ENCODE data around the gene ARHGAP21. TPM values are rescaled to one million over a fixed set of nuclear protein-coding genes. Genes with fewer than 3 reads are reported as not detected.

Gene ARHGAP21
- total and polyA plus RNA-seq, 4 donors, result 25.5 to 140 (median 66.8) TPM

GRCh38 chr10:24574161-24574560 lies 149.5 kb downstream of the ARHGAP21 start:
- 83 to 85% methylated on average over 9 of the region's 9 CpGs for WGBS, 2 donors
- ATAC-seq (ENCODE audit: low FRiP score) (no peak), DNase-seq (no peak)
- intact Hi-C loops (cut with DNase I), result no loop called here
- no peaks in the 10 kb centered on the region for H3K9me3 ChIP-seq (ENCODE audit: control insufficient read depth, low read length)
- no peak overlapping the region for H3K4me3 ChIP-seq (ENCODE audit: low read length in 2 of 2)
- no peak overlapping the region for H3K27ac ChIP-seq (ENCODE audit: low read depth in 1 of 2, low read length in 2 of 2)
- H3K36me3 ChIP-seq (ENCODE audit: control insufficient read depth in 1 of 2, insufficient read depth in 2 of 2, low read length in 1 of 2), result no peaks in the 10 kb centered on the region
- no peaks in the 10 kb centered on the region for H3K27me3 ChIP-seq (ENCODE audit: control insufficient read depth in 1 of 2, insufficient read depth in 2 of 2, low read length in 1 of 2)
- no peaks in the 10 kb centered on the region for H3K4me1 ChIP-seq (ENCODE audit: control insufficient read depth in 1 of 2, insufficient read depth in 2 of 2, low read length in 2 of 2)

GRCh38 chr10:24571870-24572450 lies 151.7 kb downstream of the ARHGAP21 start:
- H3K4me3 ChIP-seq (ENCODE audit: low read length in 2 of 2), result no peak overlapping the region
- DNase-seq (no peak), ATAC-seq (ENCODE audit: low FRiP score) (no peak)
- H3K36me3 ChIP-seq (ENCODE audit: control insufficient read depth in 1 of 2, insufficient read depth in 2 of 2, low read length in 1 of 2), result no peaks in the 10 kb centered on the region
- no peak overlapping the region for H3K27ac ChIP-seq (ENCODE audit: low read depth in 1 of 2, low read length in 2 of 2)
- no peaks in the 10 kb centered on the region for H3K4me1 ChIP-seq (ENCODE audit: control insufficient read depth in 1 of 2, insufficient read depth in 2 of 2, low read length in 2 of 2)
- no peaks in the 10 kb centered on the region for H3K27me3 ChIP-seq (ENCODE audit: control insufficient read depth in 1 of 2, insufficient read depth in 2 of 2, low read length in 1 of 2)
- intact Hi-C loops (cut with DNase I), result no loop called here
- no peaks in the 10 kb centered on the region for H3K9me3 ChIP-seq (ENCODE audit: control insufficient read depth, low read length)
- 31 to 36% methylated on average over 7 of the region's 7 CpGs for WGBS, 2 donors

GRCh38 chr10:24570658-24571426 lies 152.8 kb downstream of the ARHGAP21 start:
- Histone ChIP-seq H3K4me1 (ENCODE audit: control insufficient read depth in 1 of 2, insufficient read depth in 2 of 2, low read length in 2 of 2) (no peaks in the 10 kb centered on the region), H3K4me3 (ENCODE audit: low read length in 2 of 2) (no peak overlapping the region), H3K27me3 (ENCODE audit: control insufficient read depth in 1 of 2, insufficient read depth in 2 of 2, low read length in 1 of 2) (no peaks in the 10 kb centered on the region), H3K36me3 (ENCODE audit: control insufficient read depth in 1 of 2, insufficient read depth in 2 of 2, low read length in 1 of 2) (no peaks in the 10 kb centered on the region), H3K27ac (ENCODE audit: low read depth in 1 of 2, low read length in 2 of 2) (no peak overlapping the region), H3K9me3 (ENCODE audit: control insufficient read depth, low read length) (no peaks in the 10 kb centered on the region)
- DNase-seq (no peak), ATAC-seq (ENCODE audit: low FRiP score) (no peak)
- intact Hi-C loops (cut with DNase I), result no loop called here
- WGBS, 2 donors, result 94% methylated on average over 9 of the region's 9 CpGs

- Histone ChIP-seq H3K9me3 (ENCODE audit: control insufficient read depth, low read length) (no peaks in the 10 kb centered on the region), H3K27me3 (ENCODE audit: control insufficient read depth in 1 of 2, insufficient read depth in 2 of 2, low read length in 1 of 2) (no peaks in the 10 kb centered on the region), H3K4me3 (ENCODE audit: low read length in 2 of 2) (no peak overlapping the region), H3K27ac (ENCODE audit: low read depth in 1 of 2, low read length in 2 of 2) (no peak overlapping the region), H3K36me3 (ENCODE audit: control insufficient read depth in 1 of 2, insufficient read depth in 2 of 2, low read length in 1 of 2) (no peaks in the 10 kb centered on the region), H3K4me1 (ENCODE audit: control insufficient read depth in 1 of 2, insufficient read depth in 2 of 2, low read length in 2 of 2) (no peaks in the 10 kb centered on the region)
- intact Hi-C loops (cut with DNase I), result no loop called here
- WGBS, 2 donors, result 79 to 85% methylated on average over 12 of the region's 12 CpGs
- ATAC-seq (ENCODE audit: low FRiP score) (no peak), DNase-seq (no peak)
Measured at GRCh38 chr10:24569828-24570657, 153.6 kb downstream of the ARHGAP21 start.

GRCh38 chr10:24569330-24569796 lies 154.3 kb downstream of the ARHGAP21 start:
- no peaks in the 10 kb centered on the region for H3K9me3 ChIP-seq (ENCODE audit: control insufficient read depth, low read length)
- no peaks in the 10 kb centered on the region for H3K4me1 ChIP-seq (ENCODE audit: control insufficient read depth in 1 of 2, insufficient read depth in 2 of 2, low read length in 2 of 2)
- WGBS, 2 donors, result 90 to 91% methylated on average over 13 of the region's 13 CpGs
- intact Hi-C loops (cut with DNase I), result no loop called here
- DNase-seq (no peak), ATAC-seq (ENCODE audit: low FRiP score) (no peak)
- no peak overlapping the region for H3K27ac ChIP-seq (ENCODE audit: low read depth in 1 of 2, low read length in 2 of 2)
- no peaks in the 10 kb centered on the region for H3K27me3 ChIP-seq (ENCODE audit: control insufficient read depth in 1 of 2, insufficient read depth in 2 of 2, low read length in 1 of 2)
- H3K36me3 ChIP-seq (ENCODE audit: control insufficient read depth in 1 of 2, insufficient read depth in 2 of 2, low read length in 1 of 2), result no peaks in the 10 kb centered on the region
- no peak overlapping the region for H3K4me3 ChIP-seq (ENCODE audit: low read length in 2 of 2)

- DNase-seq, result no peak
- 65 to 72% methylated on average over 4 of the region's 4 CpGs for WGBS, 2 donors
- Histone ChIP-seq H3K4me3 (ENCODE audit: low read length in 2 of 2) (no peak overlapping the region), H3K36me3 (ENCODE audit: control insufficient read depth in 1 of 2, insufficient read depth in 2 of 2, low read length in 1 of 2) (no peaks in the 10 kb centered on the region), H3K4me1 (ENCODE audit: control insufficient read depth in 1 of 2, insufficient read depth in 2 of 2, low read length in 2 of 2) (no peaks in the 10 kb centered on the region), H3K9me3 (ENCODE audit: control insufficient read depth, low read length) (no peaks in the 10 kb centered on the region), H3K27me3 (ENCODE audit: control insufficient read depth in 1 of 2, insufficient read depth in 2 of 2, low read length in 1 of 2) (no peaks in the 10 kb centered on the region), H3K27ac (ENCODE audit: low read depth in 1 of 2, low read length in 2 of 2) (no peak overlapping the region)
- intact Hi-C loops (cut with DNase I), result no loop called here
- no peak for ATAC-seq (ENCODE audit: low FRiP score)
Measured at GRCh38 chr10:24568042-24568441, 155.6 kb downstream of the ARHGAP21 start.

- ATAC-seq (ENCODE audit: low FRiP score), result no peak
- intact Hi-C loops (cut with DNase I), result no loop called here
- 57 to 66% methylated on average over 3 of the region's 3 CpGs for WGBS, 2 donors
Measured at GRCh38 chr10:24561453-24561852, 162.2 kb downstream of the ARHGAP21 start.

GRCh38 chr10:24556750-24557742 lies 166.6 kb downstream of the ARHGAP21 start:
- no peaks in the 10 kb centered on the region for H3K4me1 ChIP-seq (ENCODE audit: control insufficient read depth in 1 of 2, insufficient read depth in 2 of 2, low read length in 2 of 2)
- no peaks in the 10 kb centered on the region for H3K27me3 ChIP-seq (ENCODE audit: control insufficient read depth in 1 of 2, insufficient read depth in 2 of 2, low read length in 1 of 2)
- no peaks in the 10 kb centered on the region for H3K9me3 ChIP-seq (ENCODE audit: control insufficient read depth, low read length)
- H3K36me3 ChIP-seq (ENCODE audit: control insufficient read depth in 1 of 2, insufficient read depth in 2 of 2, low read length in 1 of 2), result no peaks in the 10 kb centered on the region
- WGBS, 2 donors, result 62 to 64% methylated on average over 24 of the region's 24 CpGs
- no peak for DNase-seq
- ATAC-seq (ENCODE audit: low FRiP score), result no peak
- intact Hi-C loops (cut with DNase I), result loop anchor here in 1 of 2 donors (10.0 kb wide), 1 partner anchor 562 kb away; no protein-coding TSS in a partner anchor
- H3K27ac ChIP-seq (ENCODE audit: low read depth in 1 of 2, low read length in 2 of 2), result no peak overlapping the region
- no peak overlapping the region for H3K4me3 ChIP-seq (ENCODE audit: low read length in 2 of 2)

More at GRCh38 chr10:24561453-24561852, 162.2 kb downstream of the ARHGAP21 start:
- no peaks in the 10 kb centered on the region for H3K36me3 ChIP-seq (ENCODE audit: control insufficient read depth in 1 of 2, insufficient read depth in 2 of 2, low read length in 1 of 2)
- H3K9me3 ChIP-seq (ENCODE audit: control insufficient read depth, low read length), result no peaks in the 10 kb centered on the region
- H3K27ac ChIP-seq (ENCODE audit: low read depth in 1 of 2, low read length in 2 of 2), result no peak overlapping the region
- no peak overlapping the region for H3K4me3 ChIP-seq (ENCODE audit: low read length in 2 of 2)
- no peaks in the 10 kb centered on the region for H3K4me1 ChIP-seq (ENCODE audit: control insufficient read depth in 1 of 2, insufficient read depth in 2 of 2, low read length in 2 of 2)
- H3K27me3 ChIP-seq (ENCODE audit: control insufficient read depth in 1 of 2, insufficient read depth in 2 of 2, low read length in 1 of 2), result no peaks in the 10 kb centered on the region
- DNase-seq, result no peak
